ENCODE results near the gene IFIH1. TPM values are rescaled to one million over a fixed set of nuclear protein-coding genes. Genes with fewer than 3 reads are reported as not detected.

Gene IFIH1
- total RNA-seq, 1 donor from 2014 or later: 16.1 TPM

DNA sequence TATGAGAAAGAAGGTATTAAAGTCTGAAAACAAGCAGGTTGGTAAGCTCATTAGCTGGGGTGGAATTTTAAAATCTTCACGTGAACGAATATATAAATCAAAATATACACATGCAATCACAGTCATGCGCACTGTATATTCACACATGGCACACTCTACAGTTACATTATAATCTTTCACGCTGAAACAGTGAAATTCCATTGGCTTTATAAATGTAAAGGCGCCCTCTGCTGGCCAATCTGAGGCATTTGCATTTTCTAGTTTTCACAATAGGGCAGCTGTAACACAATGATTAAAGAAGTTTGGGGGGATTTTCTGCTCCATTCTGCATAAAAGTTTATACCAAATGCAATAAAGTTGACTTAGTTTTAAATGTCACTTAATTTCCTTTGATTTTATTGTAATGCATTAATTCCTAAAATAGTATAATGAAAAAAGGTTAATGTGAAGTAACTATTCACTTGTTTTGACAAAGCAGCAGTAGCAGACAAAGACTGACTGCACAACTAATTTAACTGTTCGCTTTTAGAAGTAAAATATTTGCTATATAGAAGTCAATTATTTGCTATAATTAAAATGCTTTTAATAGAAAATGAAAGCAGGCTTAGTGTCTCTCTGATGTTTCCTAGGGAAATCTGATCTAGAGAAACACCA, 17.2 kb downstream of the IFIH1 start:
- intact Hi-C loops (cut with micrococcal nuclease): loop anchor here (1.0 kb wide), 1 partner anchor 12 kb away; no protein-coding TSS in a partner anchor
- Mint-ChIP-seq H3K27ac (no peak overlapping the region), H3K9me3 (no peaks in the 10 kb centered on the region), H3K36me3 (ENCODE audit: low read depth) (peaks cover 4% of the 10 kb centered on the region), H3K4me3 (ENCODE audit: low read depth) (no peak overlapping the region), H3K27me3 (ENCODE audit: low read depth) (no peaks in the 10 kb centered on the region), H3K4me1 (ENCODE audit: low read depth) (peaks cover 1% of the 10 kb centered on the region)
- peak; percentile 27 for DNase-seq (ENCODE audit: low spot score)

DNA sequence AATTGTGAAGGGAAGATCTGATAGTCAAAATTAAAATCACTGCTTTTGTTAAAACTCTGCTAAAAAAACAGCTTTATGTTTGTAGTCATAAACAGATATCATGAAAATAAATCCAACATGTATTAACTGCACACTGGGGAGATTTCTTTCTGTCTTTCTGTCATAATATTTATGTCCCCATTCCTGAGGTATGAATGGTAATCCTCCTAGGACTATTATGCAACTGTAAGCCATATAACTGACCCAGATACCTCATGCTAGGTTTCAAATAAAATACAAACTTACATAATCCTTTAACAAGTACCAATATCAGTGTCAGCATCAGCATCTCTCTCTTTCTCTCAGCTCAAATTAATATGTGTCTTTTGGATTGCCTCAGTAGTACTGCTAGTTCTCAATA, 18.2 kb downstream of the IFIH1 start:
- Mint-ChIP-seq H3K9me3 (no peaks in the 10 kb centered on the region), H3K27me3 (ENCODE audit: low read depth) (no peaks in the 10 kb centered on the region), H3K36me3 (ENCODE audit: low read depth) (no peaks in the 10 kb centered on the region), H3K27ac (no peak overlapping the region), H3K4me1 (ENCODE audit: low read depth) (peaks cover 1% of the 10 kb centered on the region), H3K4me3 (ENCODE audit: low read depth) (no peak overlapping the region)
- intact Hi-C loops (cut with micrococcal nuclease): no loop called here
- no peak for DNase-seq (ENCODE audit: low spot score)

DNA sequence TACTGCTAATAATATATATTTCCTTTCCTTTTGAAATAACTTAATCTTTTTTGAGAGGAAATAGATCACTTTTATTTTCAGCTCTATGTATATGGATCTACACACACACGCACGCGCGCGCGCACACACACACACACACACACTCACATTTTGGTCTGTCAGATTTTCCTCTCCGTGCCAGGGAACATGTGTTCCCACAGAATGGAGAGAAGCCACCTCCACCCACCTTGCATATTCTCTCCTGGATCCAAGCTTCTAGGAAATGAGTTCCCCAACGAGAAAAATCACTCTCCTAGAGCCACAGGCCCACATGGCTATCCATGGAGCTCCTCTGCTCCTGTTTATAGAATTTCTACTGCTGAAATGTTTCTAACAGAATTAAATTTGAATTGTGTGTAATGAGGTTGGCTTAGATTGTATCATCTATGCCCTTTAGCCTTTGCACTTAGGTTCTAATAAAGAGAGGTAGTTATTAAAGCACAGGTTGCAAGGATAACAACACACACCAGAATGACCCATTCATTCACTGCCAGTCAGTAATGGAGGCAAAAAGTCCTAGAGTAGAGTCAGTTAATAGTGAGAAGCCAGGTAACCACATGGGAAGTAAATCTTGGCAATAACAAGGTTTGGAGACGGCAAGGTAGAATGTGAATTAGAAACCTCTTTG, 19.7 kb downstream of the IFIH1 start:
- DNase-seq (ENCODE audit: low spot score): no peak
- Mint-ChIP-seq H3K27ac (no peak overlapping the region), H3K4me1 (ENCODE audit: low read depth) (peaks cover 1% of the 10 kb centered on the region), H3K4me3 (ENCODE audit: low read depth) (no peak overlapping the region), H3K27me3 (ENCODE audit: low read depth) (no peaks in the 10 kb centered on the region), H3K9me3 (no peaks in the 10 kb centered on the region), H3K36me3 (ENCODE audit: low read depth) (no peaks in the 10 kb centered on the region)
- intact Hi-C loops (cut with micrococcal nuclease): loop anchor here (1.0 to 2.0 kb wide), 3 partner anchors 78 to 712 kb away; no protein-coding TSS in a partner anchor

DNA sequence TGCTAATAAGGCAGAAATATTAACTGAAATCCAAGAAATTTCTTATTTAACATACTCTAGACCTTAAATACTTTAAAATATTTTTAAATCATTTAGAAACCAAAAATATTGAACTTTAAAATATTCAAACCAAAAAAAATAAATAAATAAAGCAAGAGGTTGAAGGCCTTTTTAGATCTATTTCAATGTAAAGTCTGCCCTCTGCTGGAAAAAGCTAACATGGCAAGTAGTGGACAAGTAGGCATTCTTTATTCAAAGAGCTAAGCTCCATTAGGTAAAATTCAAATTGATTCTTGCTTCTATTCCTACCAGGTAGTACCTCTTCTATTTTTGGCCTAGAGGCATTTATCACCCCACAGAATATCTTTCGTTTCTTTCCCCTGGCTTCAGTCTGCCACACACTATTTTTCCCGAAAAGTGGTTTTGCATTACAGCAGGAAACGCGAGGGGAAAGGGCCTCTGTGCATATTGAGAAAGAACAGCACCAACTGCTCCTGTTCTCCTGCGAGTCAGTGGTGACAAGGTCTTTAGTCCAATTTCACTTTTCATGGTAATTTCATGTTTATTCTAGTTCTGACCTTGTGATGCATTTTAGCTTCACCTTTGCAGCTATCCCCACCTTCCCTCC, 20.4 kb downstream of the IFIH1 start:
- Mint-ChIP-seq H3K27me3 (ENCODE audit: low read depth) (no peaks in the 10 kb centered on the region), H3K36me3 (ENCODE audit: low read depth) (no peaks in the 10 kb centered on the region), H3K27ac (no peak overlapping the region), H3K4me1 (ENCODE audit: low read depth) (peaks cover 1% of the 10 kb centered on the region), H3K4me3 (ENCODE audit: low read depth) (no peak overlapping the region), H3K9me3 (no peaks in the 10 kb centered on the region)
- intact Hi-C loops (cut with micrococcal nuclease): loop anchor here (1.0 to 2.0 kb wide), 3 partner anchors 77 to 711 kb away; no protein-coding TSS in a partner anchor
- no peak for DNase-seq (ENCODE audit: low spot score)

DNA sequence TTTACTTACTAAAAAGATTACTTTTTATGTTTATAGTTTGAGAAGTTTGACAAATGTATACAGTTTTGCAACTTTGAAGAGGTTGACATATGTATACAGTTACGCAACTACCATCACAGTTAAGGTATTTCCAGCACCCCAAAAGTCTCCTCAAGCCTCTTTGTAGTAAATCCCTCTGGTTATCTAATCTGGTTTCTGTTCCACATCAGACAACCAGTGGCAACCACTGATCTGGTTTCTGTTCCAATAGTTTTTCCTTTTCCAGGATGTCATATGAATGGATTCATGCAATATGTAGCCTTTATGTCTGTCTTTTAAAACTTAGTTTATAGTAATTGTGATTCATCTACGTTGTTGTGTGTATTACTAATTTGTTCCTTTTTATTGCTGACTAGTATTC, 23.5 kb downstream of the IFIH1 start:
- Mint-ChIP-seq H3K9me3 (no peaks in the 10 kb centered on the region), H3K27ac (no peak overlapping the region), H3K4me1 (ENCODE audit: low read depth) (peaks cover 1% of the 10 kb centered on the region), H3K27me3 (ENCODE audit: low read depth) (no peaks in the 10 kb centered on the region), H3K4me3 (ENCODE audit: low read depth) (no peak overlapping the region), H3K36me3 (ENCODE audit: low read depth) (peaks cover 7% of the 10 kb centered on the region)
- intact Hi-C loops (cut with micrococcal nuclease): no loop called here
- DNase-seq (ENCODE audit: low spot score): no peak

DNA sequence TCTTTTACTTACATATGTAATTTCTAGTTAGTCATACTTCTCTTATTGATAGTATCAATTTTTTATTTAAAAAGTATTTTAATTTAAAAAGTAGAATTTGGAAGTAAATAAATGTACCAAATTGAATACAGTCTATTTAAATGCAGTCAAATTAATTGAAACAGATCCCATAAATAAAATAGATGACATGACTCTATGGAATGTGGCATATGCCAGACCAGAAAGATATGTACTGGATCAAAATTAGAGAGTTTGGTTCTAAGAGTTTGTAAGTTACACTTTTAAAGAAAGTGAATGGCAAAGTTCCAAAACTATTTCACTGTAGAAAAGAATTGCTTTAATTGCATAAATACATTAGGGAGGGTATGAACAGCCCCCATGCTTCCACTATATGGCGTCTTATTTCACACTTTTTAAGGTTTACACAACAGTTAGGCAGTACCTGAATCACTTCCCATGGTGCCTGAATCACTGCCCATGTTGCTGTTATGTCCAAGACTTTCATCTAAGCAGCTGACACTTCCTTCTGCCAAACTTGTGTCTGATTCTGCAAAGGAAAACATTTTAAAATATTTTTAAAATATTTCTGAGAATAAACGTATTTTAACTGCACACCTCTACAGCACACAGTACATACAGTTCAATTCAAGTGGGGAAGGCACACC, 25.2 kb downstream of the IFIH1 start:
- Mint-ChIP-seq H3K4me3 (ENCODE audit: low read depth) (no peak overlapping the region), H3K9me3 (no peaks in the 10 kb centered on the region), H3K4me1 (ENCODE audit: low read depth) (peaks cover 1% of the 10 kb centered on the region), H3K27me3 (ENCODE audit: low read depth) (no peaks in the 10 kb centered on the region), H3K36me3 (ENCODE audit: low read depth) (peaks cover 9% of the 10 kb centered on the region), H3K27ac (no peak overlapping the region)
- no peak for DNase-seq (ENCODE audit: low spot score)
- intact Hi-C loops (cut with micrococcal nuclease): no loop called here

DNA sequence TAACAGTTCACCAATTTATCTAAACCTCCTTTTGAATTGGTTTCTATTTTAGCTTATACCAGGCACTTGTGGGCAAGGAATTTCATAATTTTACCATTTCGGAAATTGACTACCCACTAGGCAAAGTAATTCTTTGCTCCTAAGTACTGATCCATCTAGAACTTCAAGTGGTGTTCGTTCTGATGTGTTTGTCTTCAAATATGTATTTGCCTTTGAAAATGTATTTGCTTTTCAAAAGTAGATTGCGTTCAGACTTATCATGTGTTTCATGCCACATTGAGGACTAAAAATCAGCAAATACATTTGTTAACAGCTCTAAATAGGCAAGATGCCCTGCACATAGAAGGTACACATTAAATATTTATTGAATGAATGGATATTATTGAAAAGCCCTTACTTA, 26.7 kb downstream of the IFIH1 start:
- no peak for DNase-seq (ENCODE audit: low spot score)
- Mint-ChIP-seq H3K4me1 (ENCODE audit: low read depth) (no peaks in the 10 kb centered on the region), H3K4me3 (ENCODE audit: low read depth) (no peak overlapping the region), H3K27ac (no peak overlapping the region), H3K9me3 (no peaks in the 10 kb centered on the region), H3K27me3 (ENCODE audit: low read depth) (no peaks in the 10 kb centered on the region), H3K36me3 (ENCODE audit: low read depth) (peaks cover 14% of the 10 kb centered on the region)
- intact Hi-C loops (cut with micrococcal nuclease): no loop called here

DNA sequence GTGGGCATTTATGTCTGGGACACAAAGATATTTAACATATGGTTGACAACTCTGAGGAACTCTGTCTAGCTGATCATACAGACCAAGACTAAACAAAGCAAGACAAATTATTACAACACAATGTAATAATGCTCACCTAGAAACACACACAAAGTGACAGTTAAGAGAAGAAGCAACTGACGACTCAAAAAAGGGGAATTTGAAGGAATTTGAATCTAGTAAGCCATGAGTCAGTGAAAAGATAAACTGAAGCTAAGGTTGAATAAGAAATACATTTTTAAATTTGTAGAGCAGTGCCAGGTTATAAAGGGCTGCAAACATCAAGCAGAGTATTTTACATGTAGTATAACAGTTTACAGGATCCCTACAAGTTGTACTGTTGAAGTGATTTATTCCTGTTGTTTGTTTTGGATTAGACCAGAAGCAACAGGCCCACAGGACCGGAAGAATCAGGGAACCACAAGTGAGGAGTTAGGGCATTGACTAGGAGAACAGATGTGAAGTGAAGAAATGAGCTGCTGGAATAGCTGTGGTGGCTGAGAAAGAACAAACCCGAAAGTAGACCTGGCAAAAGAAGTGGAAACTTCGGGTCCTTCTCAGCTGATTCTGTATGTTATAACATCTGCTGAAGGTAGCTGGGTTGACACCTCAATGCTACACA, 35.6 kb downstream of the IFIH1 start:
- intact Hi-C loops (cut with micrococcal nuclease): no loop called here
- Mint-ChIP-seq H3K27me3 (ENCODE audit: low read depth) (no peaks in the 10 kb centered on the region), H3K27ac (no peak overlapping the region), H3K4me1 (ENCODE audit: low read depth) (no peaks in the 10 kb centered on the region), H3K9me3 (no peaks in the 10 kb centered on the region), H3K4me3 (ENCODE audit: low read depth) (no peak overlapping the region), H3K36me3 (ENCODE audit: low read depth) (peaks cover 46% of the 10 kb centered on the region)
- no peak for DNase-seq (ENCODE audit: low spot score)

DNA sequence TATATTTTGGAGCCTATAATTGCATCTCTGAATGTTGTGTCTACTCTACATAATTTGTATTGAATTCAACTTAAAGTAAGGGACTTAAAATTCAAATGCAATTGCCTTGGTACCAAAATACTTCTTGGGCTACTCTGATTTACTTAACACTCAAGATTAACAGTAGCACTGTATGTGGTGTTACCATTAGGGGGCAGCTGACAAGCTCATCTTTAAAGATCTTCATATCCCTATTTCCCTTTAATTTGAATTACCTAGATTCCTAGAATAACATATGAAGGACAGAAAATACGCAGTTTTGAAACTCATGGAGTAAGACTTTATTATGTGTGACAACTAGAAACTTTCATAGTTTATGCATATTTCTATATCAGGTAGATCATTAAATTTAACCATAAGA, 37.8 kb downstream of the IFIH1 start:
- Mint-ChIP-seq H3K4me1 (ENCODE audit: low read depth) (peaks cover 7% of the 10 kb centered on the region), H3K36me3 (ENCODE audit: low read depth) (peaks cover 53% of the 10 kb centered on the region)

DNA sequence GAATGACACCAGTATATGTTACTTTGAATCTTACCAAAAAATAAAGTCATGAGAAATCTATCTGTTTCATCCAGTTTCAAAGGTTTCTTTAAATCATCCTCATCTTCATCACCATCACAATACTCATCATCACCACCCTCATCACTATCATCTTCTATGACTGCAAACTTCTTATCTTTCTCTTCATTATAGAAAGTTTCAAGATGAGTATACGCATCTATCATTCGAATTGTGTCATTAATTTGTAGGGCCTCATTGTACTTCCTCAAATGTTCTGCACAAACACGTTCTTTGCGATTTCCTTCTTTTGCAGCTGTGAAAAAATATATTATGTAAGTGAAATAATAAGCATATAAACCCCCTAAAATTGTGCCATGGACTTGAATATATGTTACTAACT, 41.1 kb downstream of the IFIH1 start:
- Mint-ChIP-seq H3K27me3 (ENCODE audit: low read depth) (no peaks in the 10 kb centered on the region), H3K4me3 (ENCODE audit: low read depth) (no peak overlapping the region), H3K9me3 (no peaks in the 10 kb centered on the region), H3K36me3 (ENCODE audit: low read depth) (peaks cover 44% of the 10 kb centered on the region), H3K27ac (no peak overlapping the region), H3K4me1 (ENCODE audit: low read depth) (peaks cover 7% of the 10 kb centered on the region)
- no peak for DNase-seq (ENCODE audit: low spot score)
- intact Hi-C loops (cut with micrococcal nuclease): loop anchor here (2.0 kb wide), 1 partner anchor 21 kb away; no protein-coding TSS in a partner anchor

More for the DNA sequence above, 37.8 kb downstream of the IFIH1 start:
- Mint-ChIP-seq H3K9me3 (no peaks in the 10 kb centered on the region), H3K27ac (no peak overlapping the region), H3K27me3 (ENCODE audit: low read depth) (no peaks in the 10 kb centered on the region), H3K4me3 (ENCODE audit: low read depth) (no peak overlapping the region)
- no peak for DNase-seq (ENCODE audit: low spot score)
- intact Hi-C loops (cut with micrococcal nuclease): no loop called here

DNA sequence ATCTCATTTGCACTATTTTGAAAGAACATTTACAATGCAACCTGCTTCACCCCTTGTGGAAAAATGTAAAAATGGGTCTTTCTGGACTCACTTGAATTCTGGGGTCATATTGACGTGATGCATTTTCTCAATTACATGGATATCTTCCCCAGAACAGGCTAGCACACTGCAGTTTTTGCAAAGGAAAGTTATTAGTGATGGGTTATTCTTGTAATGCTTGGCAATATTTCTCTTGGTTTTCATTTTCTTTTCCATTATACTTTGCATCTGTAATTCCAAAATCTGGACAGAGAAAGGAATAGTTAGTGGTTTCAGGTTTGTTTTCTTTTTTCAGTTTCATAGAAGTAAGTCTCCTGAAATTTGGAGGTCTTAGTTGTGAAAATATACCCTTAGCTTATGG, 50.5 kb downstream of the IFIH1 start:
- intact Hi-C loops (cut with micrococcal nuclease): no loop called here
- Mint-ChIP-seq H3K27ac (no peak overlapping the region), H3K36me3 (ENCODE audit: low read depth) (peaks cover 50% of the 10 kb centered on the region), H3K27me3 (ENCODE audit: low read depth) (no peaks in the 10 kb centered on the region), H3K4me1 (ENCODE audit: low read depth) (no peaks in the 10 kb centered on the region), H3K4me3 (ENCODE audit: low read depth) (no peak overlapping the region), H3K9me3 (no peaks in the 10 kb centered on the region)
- DNase-seq (ENCODE audit: low spot score): no peak

DNA sequence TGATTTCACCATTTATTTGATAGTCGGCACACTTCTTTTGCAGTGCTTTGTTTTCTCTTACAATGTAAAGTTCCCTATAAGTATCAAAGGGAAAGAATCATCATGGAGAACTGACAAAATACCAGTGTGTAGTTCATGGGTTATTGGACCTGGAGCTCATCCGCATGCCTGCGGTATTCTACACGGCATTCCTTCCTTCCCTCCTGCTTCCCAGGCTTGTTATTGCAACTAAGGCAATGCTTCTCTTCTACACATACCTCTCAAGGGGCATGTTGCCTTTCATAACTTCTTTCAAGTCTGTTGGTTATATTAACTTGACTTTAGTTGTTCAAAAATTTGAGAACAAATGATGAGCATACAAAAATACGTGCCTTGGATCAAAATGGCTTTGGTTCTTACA, 51.0 kb downstream of the IFIH1 start:
- intact Hi-C loops (cut with micrococcal nuclease): no loop called here
- H3K36me3 Mint-ChIP-seq (ENCODE audit: low read depth): peaks cover 48% of the 10 kb centered on the region
- H3K9me3 Mint-ChIP-seq: no peaks in the 10 kb centered on the region
- no peak overlapping the region for H3K27ac Mint-ChIP-seq
- H3K4me1 Mint-ChIP-seq (ENCODE audit: low read depth): no peaks in the 10 kb centered on the region
- no peaks in the 10 kb centered on the region for H3K27me3 Mint-ChIP-seq (ENCODE audit: low read depth)
- no peak for DNase-seq (ENCODE audit: low spot score)
- no peak overlapping the region for H3K4me3 Mint-ChIP-seq (ENCODE audit: low read depth)

Measured in activated T-helper 2 cell treated with anti-CD3 and anti-CD28 coated beads, Interferon-gamma antibody, Interleukin-2, Interleukin-4, amounts not matched to agents 10 μg/mL and 5 μg/mL and 100 μg/mL, durations not matched to agents 14 hours and 24 hours and 36 hours (primary cell).